Measurements from ENCODE around the gene MAL.

The MAL gene

DNA sequence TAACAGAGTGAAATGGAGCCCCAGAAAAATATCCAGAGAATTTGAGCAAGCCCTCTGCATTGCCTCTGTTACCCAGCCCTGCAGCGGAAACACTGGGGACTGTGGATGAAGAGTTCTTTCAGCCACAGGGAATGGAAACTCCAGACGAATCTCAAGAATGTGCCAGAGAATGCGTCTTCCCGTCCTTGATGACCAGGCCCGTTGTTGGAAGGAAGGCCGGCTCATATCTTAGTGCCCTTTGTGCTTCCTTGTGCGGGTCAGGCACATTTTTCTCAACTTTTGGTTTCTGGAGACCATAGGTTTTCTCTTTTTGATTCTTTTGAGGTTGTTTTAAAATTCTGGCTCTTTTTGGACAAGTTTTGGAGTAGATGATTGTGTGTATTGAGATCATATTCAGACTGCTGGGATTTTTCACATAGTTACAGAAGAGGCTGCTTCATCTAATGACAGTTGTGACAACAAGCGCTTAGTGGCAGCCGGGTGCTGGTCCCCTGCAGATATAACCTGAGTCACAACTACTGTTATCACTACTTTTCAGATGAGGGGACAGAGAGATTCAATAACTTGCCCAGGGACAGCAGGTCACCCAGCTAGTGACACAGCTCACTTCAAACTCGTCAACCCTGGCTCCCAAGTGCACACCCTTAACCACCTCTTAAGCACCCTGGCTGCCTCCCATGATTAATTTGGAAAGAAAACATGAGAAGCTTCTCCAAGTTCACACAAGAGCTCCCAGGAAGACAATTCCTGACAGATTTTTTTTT is 15.7 kb downstream of the MAL start:
- no peak for TF ChIP-seq ZNF274 (IDR thresholded peaks at IDR 0.05; ENCODE audit: low read depth, low read length)
- no peak overlapping the region for H3K4me3 ChIP-seq (ENCODE audit: low read length)

DNA sequence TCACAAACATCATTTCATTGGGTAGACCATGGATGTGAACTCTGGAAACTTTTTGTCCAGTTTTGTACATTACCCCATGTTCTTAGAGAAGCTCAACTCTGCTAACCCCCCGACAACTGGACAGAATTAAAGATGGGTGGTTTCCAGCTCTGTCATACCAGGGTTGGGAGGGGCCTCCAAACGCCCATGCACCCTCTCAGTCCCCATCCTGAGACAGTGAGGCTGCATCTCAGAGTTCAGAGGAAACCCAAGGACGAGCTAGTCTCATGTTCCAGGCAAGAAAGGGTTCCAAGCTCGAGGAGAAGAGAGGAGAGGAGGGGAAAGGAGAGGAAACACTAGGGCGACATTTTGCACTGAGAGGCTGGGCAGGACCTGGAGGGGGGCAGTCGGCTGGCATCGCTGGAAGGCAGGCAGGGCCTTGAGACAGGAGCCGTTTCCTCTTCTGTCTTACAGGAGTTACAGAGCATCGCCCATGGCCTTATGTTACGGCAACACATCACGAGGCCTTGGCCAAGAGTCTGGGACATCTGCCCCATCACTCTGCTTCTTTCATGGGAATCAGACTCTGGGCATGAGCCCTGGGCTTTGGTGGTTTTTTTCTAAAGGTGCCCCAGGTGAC is 16.4 kb downstream of the MAL start:
- TF ChIP-seq ZNF274 (IDR thresholded peaks at IDR 0.05; ENCODE audit: low read depth, low read length): no peak
- no peak overlapping the region for H3K4me3 ChIP-seq (ENCODE audit: low read length)

DNA sequence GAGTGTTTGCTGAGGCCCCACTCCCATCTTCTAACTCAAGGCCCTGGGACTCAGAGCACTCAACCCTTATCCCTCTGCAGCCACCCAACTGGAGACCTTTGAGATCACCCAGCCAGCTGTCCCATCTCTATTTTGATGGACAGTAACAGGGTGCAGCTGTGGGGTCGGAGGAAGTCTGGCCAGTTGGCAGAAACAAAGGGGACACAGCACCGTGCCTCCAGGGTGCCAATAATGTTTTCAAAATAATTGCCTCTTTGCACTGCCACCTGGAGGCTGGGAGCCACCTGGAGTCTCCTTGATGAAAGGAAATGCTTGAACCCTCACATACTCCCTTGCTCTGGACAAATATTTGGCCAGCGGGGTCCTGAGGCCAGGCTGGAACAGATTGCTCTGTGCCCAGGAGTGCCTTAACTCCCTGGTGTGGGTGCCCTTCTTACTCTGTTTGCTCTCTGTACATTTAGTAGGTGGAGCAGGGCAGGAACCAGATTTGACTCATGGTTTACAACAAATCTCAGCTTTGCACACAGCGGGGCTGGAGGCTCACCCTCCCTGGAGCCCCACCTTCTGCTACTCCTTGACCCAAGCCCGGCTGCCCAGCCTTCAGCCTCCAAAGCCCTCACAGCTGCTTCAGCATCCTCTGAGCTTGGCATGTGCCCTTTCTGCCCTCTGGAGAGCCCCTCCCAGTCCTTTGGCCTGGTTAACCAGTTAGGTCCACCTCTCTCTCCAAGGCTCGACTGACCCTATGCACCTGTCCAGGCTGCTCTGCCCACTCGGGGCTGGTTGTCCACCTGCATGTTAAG is 17.2 kb downstream of the MAL start:
- TF ChIP-seq ZNF274 (IDR thresholded peaks at IDR 0.05; ENCODE audit: low read depth, low read length): no peak
- no peak overlapping the region for H3K4me3 ChIP-seq (ENCODE audit: low read length)

- TF ChIP-seq ZNF274 (IDR thresholded peaks at IDR 0.05; ENCODE audit: low read depth, low read length): no peak
These were observed 18.0 kb downstream of the MAL start for GRCh38 chr2:95043300-95044093.

GRCh38 chr2:95044601-95045000 is 19.1 kb downstream of the MAL start:
- no peak for TF ChIP-seq ZNF274 (IDR thresholded peaks at IDR 0.05; ENCODE audit: low read depth, low read length)
- no peak overlapping the region for H3K4me3 ChIP-seq (ENCODE audit: low read length)

More at GRCh38 chr2:95043300-95044093, 18.0 kb downstream of the MAL start:
- H3K4me3 ChIP-seq (ENCODE audit: low read length): no peak overlapping the region

- no peak for TF ChIP-seq ZNF274 (IDR thresholded peaks at IDR 0.05; ENCODE audit: low read depth, low read length)
- no peak overlapping the region for H3K4me3 ChIP-seq (ENCODE audit: low read length)
These were observed 21.0 kb downstream of the MAL start for GRCh38 chr2:95046371-95047112.

GRCh38 chr2:95047629-95048510 is 22.4 kb downstream of the MAL start:
- H3K4me3 ChIP-seq (ENCODE audit: low read length): no peak overlapping the region
- TF ChIP-seq ZNF274 (IDR thresholded peaks at IDR 0.05; ENCODE audit: low read depth, low read length): no peak

GRCh38 chr2:95048825-95049682 is 23.5 kb downstream of the MAL start:
- H3K4me3 ChIP-seq (ENCODE audit: low read length): no peak overlapping the region
- no peak for TF ChIP-seq ZNF274 (IDR thresholded peaks at IDR 0.05; ENCODE audit: low read depth, low read length)

- TF ChIP-seq ZNF274 (IDR thresholded peaks at IDR 0.05; ENCODE audit: low read depth, low read length): no peak
- H3K4me3 ChIP-seq (ENCODE audit: low read length): no peak overlapping the region
These were observed 24.1 kb downstream of the MAL start for GRCh38 chr2:95049683-95049955.

DNA sequence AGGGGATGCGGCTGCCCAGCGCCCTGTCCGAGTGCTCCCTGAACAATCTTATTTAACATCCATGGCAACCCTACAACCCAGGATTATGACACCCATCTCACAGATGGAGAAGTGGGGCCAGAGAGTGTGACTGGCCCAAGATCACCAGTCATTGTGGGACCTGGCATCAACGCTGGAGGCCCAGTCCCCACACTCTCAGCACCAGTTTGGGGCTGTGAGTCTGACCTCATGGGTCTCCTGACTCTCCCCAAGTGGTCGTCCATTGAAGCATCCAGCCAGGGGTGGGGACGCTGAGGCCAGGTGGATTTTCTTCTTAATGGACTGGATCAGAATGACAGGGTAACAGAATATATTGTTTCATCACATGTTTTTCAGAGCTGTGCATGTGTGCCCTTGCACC is 24.5 kb downstream of the MAL start:
- TF ChIP-seq ZNF274 (IDR thresholded peaks at IDR 0.05; ENCODE audit: low read depth, low read length): no peak
- no peak overlapping the region for H3K4me3 ChIP-seq (ENCODE audit: low read length)

DNA sequence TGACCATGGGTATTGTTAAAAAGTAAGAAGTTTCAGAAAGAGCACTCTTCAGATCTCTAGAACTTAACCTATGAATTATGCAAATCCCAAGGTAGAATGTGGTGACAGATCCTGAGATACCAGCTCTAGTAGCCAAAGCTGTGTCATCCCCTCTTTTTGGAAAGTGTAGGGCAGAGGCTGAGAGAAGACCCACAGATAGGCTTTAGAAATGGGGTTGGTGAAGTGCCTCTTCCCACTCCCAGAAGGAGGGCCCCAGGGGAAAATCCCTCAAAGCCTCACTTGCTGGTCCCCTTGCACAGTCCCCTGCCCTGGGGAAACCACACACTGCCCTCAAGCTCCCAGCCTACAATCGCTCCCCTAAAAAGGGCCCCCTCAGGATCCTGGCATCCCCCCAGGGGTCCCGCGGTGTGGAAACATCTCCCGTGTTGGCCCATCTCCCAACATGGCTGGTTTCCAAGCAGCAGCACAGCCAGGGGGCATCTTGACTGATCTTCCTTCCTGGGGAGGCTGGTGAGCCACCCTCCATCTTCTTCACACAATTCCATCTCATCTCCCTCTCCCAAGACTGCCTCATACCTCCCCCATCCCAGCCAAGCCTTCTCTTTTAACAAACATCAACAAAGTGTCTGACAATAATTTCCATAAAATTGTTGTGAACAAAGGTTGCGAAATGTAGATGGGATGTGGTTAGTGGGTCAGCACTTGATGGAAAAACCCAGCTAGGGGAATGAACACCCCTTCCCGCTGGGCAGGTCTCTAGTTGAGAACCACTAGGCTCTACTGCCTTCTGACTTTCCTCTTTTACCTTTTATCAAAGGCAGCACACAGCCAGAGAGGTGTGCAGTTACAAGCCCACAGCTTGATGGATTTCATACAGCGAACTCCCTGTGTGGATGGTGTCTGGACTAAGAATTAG is 25.1 kb downstream of the MAL start:
- no peak overlapping the region for H3K4me3 ChIP-seq (ENCODE audit: low read length)
- no peak for TF ChIP-seq ZNF274 (IDR thresholded peaks at IDR 0.05; ENCODE audit: low read depth, low read length)
